Activated CD4-positive, alpha-beta T cell treated with anti-CD3 and anti-CD28 coated beads, Interleukin-2, amount 50 U/mL, for 48 hours (primary cell): Measurements from ENCODE around the gene TCF3.
A peak's percentile ranks its signal among the peaks of the same experiment; 100 is the strongest.

ENCODE experiments used
- DNase-seq, 2 experiments: peaks; one replicate each; pipeline ENCODE4 v3.0.0-alpha.2; 2020

TCF3 gene

GRCh38 chr19:1609103-1609396 is 43.4 kb downstream of the TCF3 start:
- no peak for DNase-seq

- peak in 1 of 2 experiments; percentile 28 for DNase-seq
Observed at GRCh38 chr19:1608359-1609102, 43.9 kb downstream of the TCF3 start.

GRCh38 chr19:1606138-1606651 is 46.2 kb downstream of the TCF3 start:
- no peak for DNase-seq

GRCh38 chr19:1605236-1606137 is 46.9 kb downstream of the TCF3 start, which contains the start of gene UQCR11:
Gene UQCR11, minus strand, starts transcription at chr19:1605462. Its CDS starts 53 bp downstream, at chr19:1605409.
- DNase-seq: peak; percentile 96

GRCh38 chr19:1602091-1602707 is 50.2 kb downstream of the TCF3 start:
- DNase-seq: no peak

GRCh38 chr19:1601613-1602064 is 50.8 kb downstream of the TCF3 start:
- no peak for DNase-seq

- no peak for DNase-seq
Observed at GRCh38 chr19:1599460-1599846, 53.0 kb downstream of the TCF3 start.

- DNase-seq: no peak
Observed at GRCh38 chr19:1598777-1599459, 53.5 kb downstream of the TCF3 start.

- no peak for DNase-seq
Observed at GRCh38 chr19:1593501-1593772, 59.0 kb downstream of the TCF3 start.

GRCh38 chr19:1592755-1593500 is 59.5 kb downstream of the TCF3 start, which contains the start of gene MBD3:
Gene MBD3, minus strand, starts transcription at chr19:1592865. Its CDS starts 234 bp downstream, at chr19:1592631.
- peak; percentile 85 to 88 for DNase-seq

GRCh38 chr19:1592024-1592754 is 60.2 kb downstream of the TCF3 start:
- peak; percentile 81 for DNase-seq

- peak in 1 of 2 experiments; percentile 30 for DNase-seq
Observed at GRCh38 chr19:1591421-1592023, 60.9 kb downstream of the TCF3 start.

GRCh38 chr19:1590641-1591397 is 61.6 kb downstream of the TCF3 start:
- peak; percentile 40 to 48 for DNase-seq

GRCh38 chr19:1587872-1588271 is 64.5 kb downstream of the TCF3 start:
- no peak for DNase-seq

GRCh38 chr19:1585243-1585580 is 67.2 kb downstream of the TCF3 start:
- no peak for DNase-seq

- no peak for DNase-seq
Observed at GRCh38 chr19:1584500-1585242, 67.7 kb downstream of the TCF3 start.

- no peak for DNase-seq
Observed at GRCh38 chr19:1582201-1582600, 70.2 kb downstream of the TCF3 start.

GRCh38 chr19:1580957-1581356 is 71.5 kb downstream of the TCF3 start:
- no peak for DNase-seq

GRCh38 chr19:1580382-1580781 is 72.0 kb downstream of the TCF3 start:
- DNase-seq: no peak

GRCh38 chr19:1579222-1579621 is 73.2 kb downstream of the TCF3 start:
- no peak for DNase-seq
